ENCODE measurements around the gene NDC1. TPM values are rescaled to one million over a fixed set of nuclear protein-coding genes. Genes with fewer than 3 reads are reported as not detected.

Gene NDC1
- total RNA-seq, 1 donor from 2014 or later = 94.3 TPM

GRCh38 chr1:53766831-53767405 is 71.2 kb downstream of the NDC1 start:
- no peaks in the 10 kb centered on the region for H3K9me3 Mint-ChIP-seq
- Histone ChIP-seq H3F3A (ENCODE audit: low read depth) (no peaks in the 10 kb centered on the region), H3K36me3 (peaks cover 6% of the 10 kb centered on the region), H3K79me2 (ENCODE audit: low read depth) (no peaks in the 10 kb centered on the region), H3K9ac (no peak overlapping the region), H3K4me3 (no peak overlapping the region), H3K27ac (no peak overlapping the region), H3K9me3 (ENCODE audit: low read depth) (no peaks in the 10 kb centered on the region), H4K20me1 (ENCODE audit: low read depth) (no peaks in the 10 kb centered on the region), H3K4me2 (no peak overlapping the region), H3K4me1 (no peaks in the 10 kb centered on the region), H2AFZ (replicated peaks) (no peak overlapping the region), H3K27me3 (no peaks in the 10 kb centered on the region)
- TF ChIP-seq CTCF (IDR thresholded peaks at IDR 0.05) (no peak), EZH2phosphoT487 (IDR thresholded peaks at IDR 0.05) (no peak), EZH2 (IDR thresholded peaks at IDR 0.05) (no peak)
- H3K27me3 Mint-ChIP-seq (ENCODE audit: insufficient read depth, low read depth) = no peaks in the 10 kb centered on the region
- no peak for DNase-seq (ENCODE audit: low spot score)
- no peak overlapping the region for H3K27ac Mint-ChIP-seq
- H3K4me1 Mint-ChIP-seq = no peaks in the 10 kb centered on the region
- H3K4me3 Mint-ChIP-seq = no peak overlapping the region
- peaks cover 12% of the 10 kb centered on the region for H3K36me3 Mint-ChIP-seq

GRCh38 chr1:53766194-53766742 is 71.8 kb downstream of the NDC1 start:
- no peaks in the 10 kb centered on the region for H3F3A ChIP-seq (ENCODE audit: low read depth)
- Mint-ChIP-seq H3K4me3 (no peak overlapping the region), H3K36me3 (peaks cover 9% of the 10 kb centered on the region), H3K27ac (no peak overlapping the region), H3K27me3 (ENCODE audit: insufficient read depth, low read depth) (no peaks in the 10 kb centered on the region), H3K9me3 (no peaks in the 10 kb centered on the region), H3K4me1 (no peaks in the 10 kb centered on the region)
- H3K4me3 ChIP-seq = no peak overlapping the region
- no peaks in the 10 kb centered on the region for H4K20me1 ChIP-seq (ENCODE audit: low read depth)
- DNase-seq (ENCODE audit: low spot score) = no peak
- no peak overlapping the region for H3K4me2 ChIP-seq
- no peaks in the 10 kb centered on the region for H3K79me2 ChIP-seq (ENCODE audit: low read depth)
- no peak overlapping the region for H2AFZ ChIP-seq (replicated peaks)
- no peak for TF ChIP-seq EZH2 (IDR thresholded peaks at IDR 0.05)
- no peak for TF ChIP-seq EZH2phosphoT487 (IDR thresholded peaks at IDR 0.05)
- H3K27me3 ChIP-seq = no peaks in the 10 kb centered on the region
- no peaks in the 10 kb centered on the region for H3K4me1 ChIP-seq
- H3K27ac ChIP-seq = no peak overlapping the region
- no peak overlapping the region for H3K9ac ChIP-seq
- H3K36me3 ChIP-seq = peaks cover 6% of the 10 kb centered on the region
- H3K9me3 ChIP-seq (ENCODE audit: low read depth) = no peaks in the 10 kb centered on the region

GRCh38 chr1:53765657-53766056 is 72.4 kb downstream of the NDC1 start:
- no peaks in the 10 kb centered on the region for H3K4me1 Mint-ChIP-seq
- no peak overlapping the region for H3K27ac Mint-ChIP-seq
- H3K36me3 Mint-ChIP-seq = peaks cover 5% of the 10 kb centered on the region

More at GRCh38 chr1:53765657-53766056, 72.4 kb downstream of the NDC1 start:
- Histone ChIP-seq H3K27me3 (no peaks in the 10 kb centered on the region), H3K36me3 (peaks cover 6% of the 10 kb centered on the region), H3K9me3 (ENCODE audit: low read depth) (no peaks in the 10 kb centered on the region), H3K9ac (no peak overlapping the region), H3K4me1 (no peaks in the 10 kb centered on the region), H3K27ac (no peak overlapping the region), H3K4me3 (no peak overlapping the region), H2AFZ (replicated peaks) (no peak overlapping the region), H3F3A (ENCODE audit: low read depth) (no peaks in the 10 kb centered on the region), H3K79me2 (ENCODE audit: low read depth) (no peaks in the 10 kb centered on the region), H3K4me2 (no peak overlapping the region), H4K20me1 (ENCODE audit: low read depth) (no peaks in the 10 kb centered on the region)
- Mint-ChIP-seq H3K9me3 (no peaks in the 10 kb centered on the region), H3K4me3 (no peak overlapping the region), H3K27me3 (ENCODE audit: insufficient read depth, low read depth) (no peaks in the 10 kb centered on the region)
- DNase-seq (ENCODE audit: low spot score) = no peak
- TF ChIP-seq EZH2phosphoT487 (IDR thresholded peaks at IDR 0.05) (no peak), CTCF (IDR thresholded peaks at IDR 0.05) (no peak)
